HL-60/S4 treated with retinoic acid at 250 ng/mL for 4 days and 3 days (cell line): ENCODE data around the gene SPACDR.

ENCODE experiments used
- in situ Hi-C: fragments of 300-500 bp; cut with MboI; formaldehyde crosslinking; loops from 2 replicates; pipeline ENCODE4 v1.7.0; 2022; ENCODE audit warnings: low sequenced_read_pairs

The SPACDR gene

DNA sequence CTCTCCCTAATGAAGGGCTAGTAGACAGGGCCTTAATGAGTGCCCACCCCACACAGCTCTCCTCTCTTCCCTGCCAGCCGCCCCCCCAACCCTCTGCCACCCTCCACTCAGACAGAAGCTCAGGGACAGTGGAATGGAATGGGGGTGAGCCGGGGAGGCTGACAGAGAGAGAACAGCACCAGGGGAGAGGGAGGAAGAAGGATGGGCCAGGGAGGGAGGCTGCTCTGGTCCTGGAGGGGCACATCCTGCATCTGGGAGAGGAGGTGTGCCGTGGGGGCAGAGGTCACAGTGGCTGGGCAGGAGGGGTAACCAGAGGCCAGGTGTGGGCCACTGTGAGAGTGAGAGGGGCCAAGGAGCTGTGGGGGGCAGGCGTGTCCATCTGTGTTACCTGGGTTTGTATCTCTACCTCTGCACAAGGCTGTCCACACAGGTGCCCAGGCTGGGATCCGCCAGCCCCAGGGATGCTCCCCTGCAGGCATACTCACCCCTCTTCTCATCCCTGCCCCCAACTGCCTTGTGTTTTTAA, 22.1 kb upstream of the SPACDR start:
- in situ Hi-C loops = no loop called here

DNA sequence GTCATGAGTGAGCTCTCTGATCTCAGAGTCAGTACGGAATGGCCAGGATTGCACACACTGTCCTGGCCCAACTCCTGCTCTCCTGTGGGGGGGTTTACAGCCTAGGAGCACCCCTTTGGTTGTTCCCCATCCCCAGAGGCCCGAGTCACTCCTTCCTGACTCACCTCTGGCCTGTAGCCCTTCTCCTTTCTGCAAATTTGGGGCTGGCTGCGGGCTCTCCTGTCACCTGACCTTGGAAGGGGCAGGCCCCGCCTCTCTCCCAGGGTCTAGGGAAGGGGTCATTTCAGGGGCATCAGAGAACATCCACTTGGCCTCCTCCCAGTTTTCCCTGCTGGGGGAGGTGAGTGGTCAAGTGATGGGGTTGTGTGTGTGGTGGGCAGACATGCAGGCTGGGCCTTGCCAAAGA, 21.4 kb upstream of the SPACDR start:
- in situ Hi-C loops = no loop called here

DNA sequence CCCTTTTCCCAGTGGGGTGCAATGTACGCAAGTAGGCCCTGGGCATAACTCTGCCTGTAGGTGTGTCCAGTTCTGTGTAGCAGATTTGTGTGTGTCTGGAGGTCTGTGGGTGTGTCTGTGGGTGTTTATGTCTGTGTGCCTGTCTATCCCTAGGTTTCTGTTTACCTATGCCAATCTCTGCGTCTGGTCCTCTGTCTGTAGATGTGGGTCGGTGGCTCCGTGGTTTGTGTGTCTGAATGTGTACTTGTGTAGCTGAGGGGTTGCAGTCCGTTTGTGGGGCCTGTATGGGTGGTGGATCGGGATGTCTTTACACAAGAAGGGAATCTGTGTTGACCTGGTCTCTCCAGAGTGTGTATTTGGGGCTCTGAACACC, 20.6 kb upstream of the SPACDR start:
- in situ Hi-C loops = no loop called here

DNA sequence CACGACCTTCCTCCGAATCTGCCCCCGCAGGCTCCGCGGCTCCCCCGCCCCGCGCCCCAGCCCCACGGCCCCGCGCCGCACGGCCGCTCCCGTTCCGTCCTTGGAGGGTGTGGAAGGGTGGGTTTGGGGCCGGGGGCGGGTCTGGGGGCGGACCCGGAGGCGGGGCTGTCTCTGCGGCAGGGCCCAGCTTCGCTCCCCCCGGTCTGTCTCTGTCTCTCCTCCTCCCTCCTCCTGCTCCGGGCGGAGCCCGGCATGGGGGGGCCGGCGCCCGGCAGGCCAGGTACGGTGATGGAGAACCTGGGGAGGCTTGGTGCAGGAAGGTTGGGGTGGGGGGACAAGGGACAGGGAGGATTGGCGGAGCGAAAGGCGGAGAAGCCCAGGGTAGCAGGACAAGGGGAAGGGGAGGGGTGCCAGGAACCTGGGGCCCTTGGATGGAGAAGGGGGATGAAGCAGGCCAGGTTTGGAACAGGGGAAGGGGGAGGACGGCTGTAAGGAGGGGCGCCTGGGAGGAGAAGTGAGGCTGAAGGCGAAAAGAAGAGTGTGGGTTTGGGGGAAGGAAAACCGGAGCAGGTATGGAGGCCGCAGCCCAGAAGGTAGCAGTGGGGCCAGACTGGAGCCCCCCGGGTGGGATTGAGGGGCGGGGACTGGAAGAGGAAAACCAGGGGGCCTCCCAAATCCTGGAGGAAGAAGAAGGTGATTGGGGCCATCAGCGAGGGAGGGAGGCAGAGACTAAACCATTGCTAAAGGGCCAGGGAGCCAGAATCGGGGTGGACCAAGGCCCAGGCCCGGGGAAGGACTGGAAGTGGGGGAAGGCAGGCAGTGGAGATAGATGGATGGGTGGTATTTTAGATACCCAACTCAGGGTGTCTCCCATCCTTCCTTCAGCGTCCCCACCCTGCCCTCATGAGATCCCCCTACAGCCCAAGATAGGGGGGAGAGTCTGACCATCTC, 19.9 kb upstream of the SPACDR start, which contains the start of gene NYAP1:
Gene NYAP1, plus strand, starts transcription at position 206 of the 951 bp plus-strand sequence. CDS start 1,385 bp downstream, outside the sequence.
- in situ Hi-C loops = no loop called here

- in situ Hi-C loops = no loop called here
Observed at GRCh38 chr7:100483090-100483721, 19.1 kb upstream of the SPACDR start.

- in situ Hi-C loops = no loop called here
Observed at GRCh38 chr7:100482728-100483089, 18.6 kb upstream of the SPACDR start.

DNA sequence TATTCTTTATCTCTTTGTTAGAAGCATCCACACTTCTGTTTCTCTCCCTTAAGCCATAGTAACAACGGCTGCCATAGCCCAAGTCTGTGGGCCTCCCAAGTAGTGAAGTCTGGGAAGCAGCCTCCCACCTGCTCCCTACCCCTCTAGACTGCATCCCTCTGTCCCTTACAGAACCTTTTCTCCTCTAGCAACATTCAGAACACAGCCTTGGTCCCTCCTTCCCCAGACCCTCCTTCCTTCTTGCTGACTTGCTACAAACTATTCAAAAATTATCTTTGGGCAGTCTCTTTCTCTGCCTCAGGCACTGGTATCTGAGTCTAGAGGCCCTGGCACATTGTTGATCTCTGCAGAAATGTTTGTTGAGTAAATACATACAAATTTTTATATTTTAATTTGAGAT, 17.4 kb upstream of the SPACDR start:
- in situ Hi-C loops = no loop called here

- in situ Hi-C loops = no loop called here
Observed at GRCh38 chr7:100478958-100479660, 15.0 kb upstream of the SPACDR start, which contains the start of gene TSC22D4. TSC22D4 (minus strand) TSS chr7:100479214; CDS start chr7:100478038, 1,176 bp downstream.

DNA sequence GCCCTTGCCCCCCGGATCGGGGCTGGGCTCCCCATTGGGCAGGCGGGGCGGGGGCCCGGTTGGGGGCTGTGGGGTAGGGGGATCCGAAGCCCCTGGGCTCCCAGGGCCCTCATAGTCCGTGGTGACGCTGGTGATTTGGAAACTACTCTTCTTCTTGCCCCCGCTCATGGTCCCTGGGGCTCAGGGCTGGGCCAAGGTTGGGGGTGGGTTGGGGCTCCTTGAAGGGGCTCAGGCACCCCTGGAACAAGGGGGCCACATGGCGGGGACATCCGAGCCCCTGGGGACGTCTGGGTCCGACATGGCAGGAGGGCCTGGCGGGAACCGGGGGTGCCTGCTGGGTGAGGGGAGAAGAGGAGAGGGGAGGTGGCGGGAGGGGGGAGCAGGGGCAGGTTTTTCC, 13.8 kb upstream of the SPACDR start:
- in situ Hi-C loops = no loop called here

DNA sequence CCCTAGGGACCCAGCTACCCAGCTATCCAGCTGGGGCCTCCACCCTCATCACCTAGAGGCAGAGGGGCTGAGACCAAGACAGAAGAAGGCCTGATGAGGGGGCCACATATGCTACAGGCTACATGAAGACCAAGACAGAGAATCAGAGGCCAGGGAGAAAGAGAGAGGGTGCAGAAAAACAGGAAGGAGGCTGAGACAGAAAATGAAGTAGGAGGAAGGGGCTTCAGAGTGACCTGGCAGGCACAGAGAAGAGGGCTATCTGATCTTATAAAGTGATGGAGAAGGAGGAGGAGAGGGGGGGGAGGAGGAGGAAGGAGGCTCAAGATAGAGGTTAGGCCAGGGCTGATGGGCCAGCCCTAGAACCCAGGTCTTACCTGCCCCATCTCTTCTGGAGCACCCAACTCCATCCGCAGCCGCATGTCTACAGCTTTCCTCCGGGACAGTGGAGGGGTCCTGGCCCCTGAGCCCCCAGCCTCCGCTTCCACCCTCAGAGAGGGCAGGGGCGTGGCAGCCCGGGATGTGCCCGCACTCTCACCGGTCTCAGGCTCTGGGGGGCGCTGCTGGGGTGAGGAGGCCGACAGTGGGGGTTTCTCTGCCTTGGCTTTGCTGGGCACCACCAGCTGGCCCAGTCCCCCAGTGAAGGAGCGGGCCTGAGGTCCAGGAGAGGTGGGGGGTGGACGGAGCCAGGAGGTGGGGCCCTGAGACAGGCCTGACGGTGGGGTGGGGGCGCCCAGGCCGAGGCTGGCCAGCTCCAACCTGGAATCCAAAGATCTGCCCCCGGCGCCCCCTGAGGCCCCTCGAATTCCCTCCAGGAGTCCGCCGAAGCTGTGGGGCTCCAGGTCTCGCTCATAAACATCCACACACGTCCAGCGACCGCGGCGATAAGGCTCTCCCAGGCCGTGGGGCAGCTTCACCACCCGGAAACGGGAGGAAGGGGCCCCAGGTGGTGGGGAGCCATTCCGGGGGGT, 13.1 kb upstream of the SPACDR start:
- in situ Hi-C loops = no loop called here

- in situ Hi-C loops = no loop called here
Observed at GRCh38 chr7:100476101-100476780, 12.2 kb upstream of the SPACDR start.

DNA sequence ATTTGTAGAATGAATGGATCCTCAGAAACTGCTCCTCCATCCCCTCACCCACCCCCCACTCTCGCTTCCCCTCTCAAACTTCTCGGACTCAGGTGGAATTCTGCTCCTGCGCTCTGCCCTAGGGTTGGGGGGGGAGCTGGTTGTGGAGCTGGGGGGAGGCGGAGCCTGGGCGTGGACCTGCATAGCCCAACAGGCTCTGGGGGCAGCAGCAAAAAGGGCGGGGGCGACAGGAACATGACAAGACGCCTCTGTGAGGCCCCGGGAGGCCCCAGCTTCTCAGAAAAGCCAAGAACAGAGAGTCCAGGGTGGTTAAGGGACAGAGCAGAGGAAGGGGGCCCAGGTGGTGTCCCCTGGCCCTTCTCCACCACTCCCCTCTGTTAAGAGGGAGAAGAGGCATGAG, 11.5 kb upstream of the SPACDR start:
- in situ Hi-C loops = no loop called here

- in situ Hi-C loops = loop anchor here (5.0 kb wide), 1 partner anchor 89 kb away; no protein-coding TSS in a partner anchor
Observed at GRCh38 chr7:100472854-100473499, 8.9 kb upstream of the SPACDR start.

DNA sequence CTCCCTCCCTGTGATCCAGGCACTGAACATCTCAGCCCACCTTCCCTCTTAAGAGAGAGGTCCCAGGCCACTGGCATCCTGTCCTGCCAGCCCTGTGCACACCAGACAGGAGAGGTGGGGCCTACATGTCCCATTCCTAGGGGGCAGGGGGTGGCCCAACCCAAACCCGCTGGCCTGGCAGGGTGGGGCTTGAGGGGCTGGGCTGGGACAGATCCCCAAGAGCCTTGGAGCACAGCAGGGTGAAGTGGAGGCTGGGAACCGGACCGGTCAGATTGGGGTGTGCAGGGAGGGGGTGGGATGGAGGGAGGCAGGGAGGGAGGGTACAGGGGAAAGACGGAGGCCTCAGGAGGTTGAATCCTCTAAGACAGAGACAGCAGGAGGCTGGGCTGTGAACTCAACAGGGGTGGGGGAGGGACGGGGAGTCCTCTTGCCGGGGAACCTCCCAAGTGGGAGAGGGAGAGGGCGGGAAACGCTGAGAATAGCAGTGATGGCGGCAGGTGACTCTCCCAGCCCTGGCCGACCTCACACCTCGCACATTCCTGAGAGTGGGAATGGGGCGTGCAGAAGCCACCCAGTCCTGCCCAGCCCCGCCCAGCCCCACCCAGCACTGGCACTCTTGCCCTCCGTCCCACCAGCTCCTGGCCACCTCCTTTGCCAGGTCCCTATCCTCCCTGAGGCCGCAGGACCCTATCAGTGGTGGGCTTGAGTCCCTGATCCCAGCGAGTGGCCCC, 8.2 kb upstream of the SPACDR start:
- in situ Hi-C loops = loop anchor here (5.0 kb wide), 1 partner anchor 90 kb away; no protein-coding TSS in a partner anchor

GRCh38 chr7:100471021-100471420, 7.0 kb upstream of the SPACDR start:
- in situ Hi-C loops = loop anchor here (5.0 kb wide), 1 partner anchor 91 kb away; no protein-coding TSS in a partner anchor

- in situ Hi-C loops = loop anchor here (5.0 kb wide), 1 partner anchor 93 kb away; no protein-coding TSS in a partner anchor
Observed at GRCh38 chr7:100469227-100470044, 5.4 kb upstream of the SPACDR start.
